HAP-1 (cell line): Measurements from ENCODE around the gene TAF11.
"Not testable (repeated sequence)": the region's sequence is repeated elsewhere in the genome, so short reads cannot be mapped to it uniquely, and the experiment has no call there.

Source experiments
- DNase-seq, 2 experiments: peaks; one replicate each; pipeline ENCODE4 v3.0.0-alpha.2; 2016 to 2020; ENCODE audit warnings: low spot score in 2 of 2
- H3K27me3 ChIP-seq: fragments of 250-450 bp; sonication (Bioruptor Pico); 2 replicates; pipeline ENCODE4 v1.5.1; 2020; ENCODE audit warnings: low read depth, mild to moderate bottlenecking, moderate library complexity
- H3K36me3 ChIP-seq: fragments of 250-450 bp; sonication (Bioruptor Pico); replicated peaks from 2 replicates; pipeline ENCODE4 v1.5.1; 2020; ENCODE audit warnings: mild to moderate bottlenecking
- H3K4me1 ChIP-seq: fragments of 250-450 bp; sonication (Bioruptor Pico); 2 replicates; pipeline ENCODE4 v1.5.1; 2020; ENCODE audit warnings: mild to moderate bottlenecking
- H3K4me3 ChIP-seq: fragments of 250-450 bp; sonication (Bioruptor Pico); 2 replicates; pipeline ENCODE4 v1.5.1; 2020; ENCODE audit warnings: mild to moderate bottlenecking, moderate library complexity
- H3K9me3 ChIP-seq: fragments of 250-450 bp; sonication (Bioruptor Pico); 2 replicates; pipeline ENCODE4 v1.5.1; 2020; ENCODE audit warnings: mild to moderate bottlenecking, moderate library complexity
- in situ Hi-C: fragments of 300-500 bp; cut with MboI; formaldehyde crosslinking; loops from 3 replicates; pipeline ENCODE4 v1.14.3; 2020; ENCODE audit warnings: low sequenced_read_pairs, inconsistent platforms, mixed read lengths

Gene TAF11, protein sequence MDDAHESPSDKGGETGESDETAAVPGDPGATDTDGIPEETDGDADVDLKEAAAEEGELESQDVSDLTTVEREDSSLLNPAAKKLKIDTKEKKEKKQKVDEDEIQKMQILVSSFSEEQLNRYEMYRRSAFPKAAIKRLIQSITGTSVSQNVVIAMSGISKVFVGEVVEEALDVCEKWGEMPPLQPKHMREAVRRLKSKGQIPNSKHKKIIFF

DNA sequence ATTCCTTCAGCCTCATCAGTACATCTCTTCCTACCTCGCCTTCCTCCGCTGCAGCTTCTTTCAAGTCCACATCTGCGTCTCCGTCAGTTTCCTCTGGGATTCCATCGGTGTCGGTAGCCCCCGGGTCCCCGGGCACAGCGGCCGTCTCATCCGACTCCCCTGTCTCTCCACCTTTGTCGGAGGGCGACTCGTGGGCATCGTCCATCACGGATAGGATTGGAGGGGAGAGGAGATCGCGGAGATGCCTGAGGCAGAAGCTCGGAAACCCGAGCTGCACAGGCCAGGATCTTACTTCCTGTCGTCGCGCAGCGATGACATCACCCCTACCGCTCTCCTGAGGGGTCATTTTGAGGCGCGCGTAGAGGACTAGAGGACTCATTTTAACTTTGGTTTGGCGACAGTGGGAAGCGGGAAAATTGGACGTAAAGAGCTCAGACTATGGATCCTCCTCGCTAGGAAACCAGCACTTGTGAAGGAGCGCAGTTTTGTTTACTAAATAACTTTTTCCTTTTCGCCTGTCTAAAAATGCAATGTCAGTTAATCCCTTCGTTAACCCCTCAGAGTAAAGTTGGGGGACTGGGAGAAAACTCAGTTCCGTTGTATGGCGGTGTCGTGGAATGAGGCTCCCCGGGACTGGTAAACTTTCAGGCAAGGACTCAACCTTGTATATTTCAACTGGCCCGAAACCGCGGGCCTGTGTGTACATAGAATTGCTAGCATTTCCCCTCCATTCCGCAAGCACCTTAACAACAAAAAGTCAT lies at the start of gene TAF11:
TSS of gene TAF11 (minus strand) at position 290 of the 761 bp plus-strand sequence. CDS start at position 205, 85 bp downstream.
- Histone ChIP-seq H3K4me1 (peaks cover 11% of the 10 kb centered on the region; the same call in 1 of the 2 replicates), H3K36me3 (peaks cover 14% of the 10 kb centered on the region), H3K4me3 (peak within 1 kb of the TSS; percentile 72), H3K9me3 (no peaks in the 10 kb centered on the region), H3K27me3 (no peaks in the 10 kb centered on the region)
- in situ Hi-C loops = no loop called here
- peak; percentile 92 to 94 for DNase-seq

- Histone ChIP-seq H3K4me1 (no peaks in the 10 kb centered on the region), H3K36me3 (no peaks in the 10 kb centered on the region), H3K4me3 (no peak overlapping the region), H3K27me3 (no peaks in the 10 kb centered on the region), H3K9me3 (no peaks in the 10 kb centered on the region)
- no peak for DNase-seq
- in situ Hi-C loops = no loop called here
These were observed 46.7 kb upstream of the TAF11 start for GRCh38 chr6:34934516-34934915.

DNA sequence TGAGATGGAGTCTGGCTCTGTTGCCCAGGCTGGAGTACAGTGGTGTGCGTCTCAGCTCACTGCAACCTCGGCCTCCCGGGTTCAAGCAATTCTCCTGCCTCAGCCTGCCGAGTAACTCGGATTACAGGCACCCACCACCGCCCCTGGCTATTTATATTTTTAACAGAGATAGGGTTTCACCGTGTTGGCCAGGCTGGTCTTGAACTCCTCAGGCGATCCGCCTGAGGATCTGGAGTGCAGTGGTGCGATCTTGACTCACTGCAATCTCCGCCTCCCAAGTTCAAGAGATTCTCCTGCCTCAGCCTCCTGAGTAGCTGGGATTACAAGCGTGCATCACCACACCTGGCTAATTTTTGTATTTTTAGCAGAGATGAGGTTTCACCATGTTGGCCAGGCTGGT lies 44.4 kb upstream of the TAF11 start:
- in situ Hi-C loops, H3K9me3 ChIP-seq, H3K27me3 ChIP-seq, H3K4me3 ChIP-seq, DNase-seq, H3K4me1 ChIP-seq, H3K36me3 ChIP-seq: not testable (repeated sequence)

DNA sequence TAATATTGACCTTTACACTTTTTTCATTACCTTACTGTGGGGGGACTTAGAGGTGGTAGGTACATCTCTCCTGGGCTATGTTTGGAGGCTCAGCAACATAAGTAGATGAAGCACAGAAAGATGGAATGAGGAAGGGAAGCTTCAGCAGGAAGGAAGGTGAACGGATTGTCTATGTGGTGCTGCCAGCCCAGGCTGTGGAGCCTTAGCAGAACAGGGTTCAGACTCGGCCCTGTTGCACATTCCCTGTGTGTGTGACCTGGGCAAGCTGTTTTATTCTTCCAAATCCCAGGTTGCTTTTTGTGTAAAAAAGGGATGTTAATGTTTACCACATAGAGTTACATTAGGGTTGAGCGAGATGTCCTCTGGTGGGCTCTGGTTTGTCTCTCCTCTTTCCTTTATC lies 42.4 kb upstream of the TAF11 start:
- no peak overlapping the region for H3K4me3 ChIP-seq
- no peaks in the 10 kb centered on the region for H3K36me3 ChIP-seq
- H3K27me3 ChIP-seq = no peaks in the 10 kb centered on the region
- peaks cover 6% of the 10 kb centered on the region for H3K4me1 ChIP-seq
- no peaks in the 10 kb centered on the region for H3K9me3 ChIP-seq
- DNase-seq = no peak
- in situ Hi-C loops = no loop called here

DNA sequence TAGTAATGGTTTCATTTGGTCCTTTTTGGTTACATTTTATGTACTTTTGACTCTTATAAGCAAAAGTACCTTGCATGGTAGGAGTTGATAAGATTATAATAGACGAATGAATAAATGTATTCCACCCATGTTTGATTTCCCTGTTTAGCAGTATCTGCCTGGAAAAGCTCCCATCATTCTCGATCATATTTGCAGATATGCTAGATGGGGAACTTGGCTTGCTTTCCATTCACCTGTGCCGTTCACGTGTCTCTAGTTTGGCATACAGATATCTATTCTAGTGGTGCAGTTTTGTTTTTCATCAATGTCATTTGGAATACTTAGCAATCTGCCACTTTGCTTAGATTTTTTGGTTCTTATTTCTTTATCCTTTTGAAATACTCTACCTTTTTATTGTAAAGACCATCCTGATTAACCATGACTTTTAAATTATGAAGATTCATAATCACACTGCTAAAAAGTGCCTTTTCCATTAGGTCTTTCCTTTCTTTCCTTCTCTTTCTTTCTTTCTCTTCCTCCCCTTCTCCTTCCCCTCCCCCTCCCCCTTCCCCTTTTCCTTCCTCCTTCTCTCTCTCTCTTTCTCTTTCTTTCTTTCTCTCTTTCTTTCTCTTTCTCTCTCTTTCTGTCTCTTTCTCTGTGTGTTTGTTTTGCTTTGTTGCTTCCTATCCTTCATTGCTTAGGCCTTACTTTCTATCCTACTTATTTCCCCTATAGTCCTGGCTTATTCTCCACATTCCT lies 41.6 kb upstream of the TAF11 start:
- Histone ChIP-seq H3K27me3 (no peaks in the 10 kb centered on the region), H3K9me3 (no peaks in the 10 kb centered on the region), H3K4me1 (peaks cover 6% of the 10 kb centered on the region), H3K36me3 (no peaks in the 10 kb centered on the region), H3K4me3 (no peak overlapping the region)
- DNase-seq = no peak
- in situ Hi-C loops = no loop called here

DNA sequence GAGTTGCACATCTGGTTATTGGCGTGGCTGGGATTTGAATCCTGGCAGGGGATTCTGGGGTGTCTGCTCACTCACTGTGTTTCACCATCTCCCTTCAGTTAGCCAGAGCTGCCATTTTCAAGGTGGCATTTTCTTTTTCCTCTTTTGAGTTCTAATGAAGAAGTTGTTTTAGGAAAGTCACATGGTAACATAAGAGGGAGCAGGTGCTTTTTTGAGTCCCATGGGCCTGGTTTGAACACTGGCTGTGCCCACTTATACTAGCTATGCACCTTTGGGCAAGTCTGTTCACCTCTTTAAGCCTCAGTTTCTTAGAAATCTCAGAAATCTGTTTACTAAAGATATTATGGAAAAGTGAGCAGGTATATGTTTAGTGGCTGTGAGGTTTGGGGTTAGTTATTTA lies 40.9 kb upstream of the TAF11 start:
- H3K4me1 ChIP-seq = peaks cover 6% of the 10 kb centered on the region
- no peaks in the 10 kb centered on the region for H3K36me3 ChIP-seq
- no peaks in the 10 kb centered on the region for H3K9me3 ChIP-seq
- no peaks in the 10 kb centered on the region for H3K27me3 ChIP-seq
- no peak for DNase-seq
- no peak overlapping the region for H3K4me3 ChIP-seq
- in situ Hi-C loops = no loop called here

DNA sequence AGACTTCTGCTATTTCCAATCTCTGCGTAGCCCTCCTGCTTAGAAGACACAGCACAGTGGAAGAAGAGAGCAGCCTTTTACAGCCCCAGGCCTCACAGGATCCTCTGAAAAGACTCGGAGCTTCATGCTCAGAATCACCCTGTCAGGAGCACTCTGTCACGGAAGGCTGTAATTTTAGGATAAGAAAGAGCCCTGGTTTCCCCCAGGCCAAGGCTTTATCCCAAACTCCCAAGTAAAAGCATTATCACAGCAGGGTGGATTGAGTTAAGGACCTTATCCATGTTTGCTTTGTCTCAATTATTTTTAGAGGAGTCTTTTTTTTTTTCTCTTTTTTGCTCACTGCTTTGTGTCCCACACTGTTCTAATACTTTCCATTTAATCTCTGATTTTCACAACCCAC lies 40.4 kb upstream of the TAF11 start:
- H3K27me3 ChIP-seq = no peaks in the 10 kb centered on the region
- in situ Hi-C loops = no loop called here
- peaks cover 6% of the 10 kb centered on the region for H3K4me1 ChIP-seq
- no peaks in the 10 kb centered on the region for H3K36me3 ChIP-seq
- peak; percentile 40 to 60 for DNase-seq
- H3K4me3 ChIP-seq = no peak overlapping the region
- no peaks in the 10 kb centered on the region for H3K9me3 ChIP-seq

DNA sequence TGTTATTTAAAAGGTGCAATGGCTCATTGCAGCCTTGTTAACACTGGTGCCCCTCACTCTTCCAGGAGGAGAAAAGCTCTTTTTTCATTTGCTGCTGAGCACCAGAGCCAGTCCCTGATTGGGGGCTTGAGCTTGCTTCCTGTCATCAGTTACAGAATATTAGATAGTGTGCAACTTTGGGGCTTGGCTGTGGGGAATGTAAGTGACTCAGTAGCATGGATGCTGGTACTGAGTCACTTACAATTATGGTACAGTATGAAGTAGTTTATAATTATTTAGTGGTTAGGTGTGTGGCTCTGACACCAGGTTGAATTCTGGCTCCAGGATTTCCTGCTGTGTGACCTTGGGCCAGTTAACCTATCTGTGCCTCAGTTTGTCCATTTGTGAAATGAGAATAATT lies 38.8 kb upstream of the TAF11 start:
- Histone ChIP-seq H3K9me3 (no peaks in the 10 kb centered on the region), H3K27me3 (no peaks in the 10 kb centered on the region), H3K4me1 (peaks cover 6% of the 10 kb centered on the region), H3K36me3 (no peaks in the 10 kb centered on the region), H3K4me3 (no peak overlapping the region)
- in situ Hi-C loops = no loop called here
- DNase-seq = no peak

DNA sequence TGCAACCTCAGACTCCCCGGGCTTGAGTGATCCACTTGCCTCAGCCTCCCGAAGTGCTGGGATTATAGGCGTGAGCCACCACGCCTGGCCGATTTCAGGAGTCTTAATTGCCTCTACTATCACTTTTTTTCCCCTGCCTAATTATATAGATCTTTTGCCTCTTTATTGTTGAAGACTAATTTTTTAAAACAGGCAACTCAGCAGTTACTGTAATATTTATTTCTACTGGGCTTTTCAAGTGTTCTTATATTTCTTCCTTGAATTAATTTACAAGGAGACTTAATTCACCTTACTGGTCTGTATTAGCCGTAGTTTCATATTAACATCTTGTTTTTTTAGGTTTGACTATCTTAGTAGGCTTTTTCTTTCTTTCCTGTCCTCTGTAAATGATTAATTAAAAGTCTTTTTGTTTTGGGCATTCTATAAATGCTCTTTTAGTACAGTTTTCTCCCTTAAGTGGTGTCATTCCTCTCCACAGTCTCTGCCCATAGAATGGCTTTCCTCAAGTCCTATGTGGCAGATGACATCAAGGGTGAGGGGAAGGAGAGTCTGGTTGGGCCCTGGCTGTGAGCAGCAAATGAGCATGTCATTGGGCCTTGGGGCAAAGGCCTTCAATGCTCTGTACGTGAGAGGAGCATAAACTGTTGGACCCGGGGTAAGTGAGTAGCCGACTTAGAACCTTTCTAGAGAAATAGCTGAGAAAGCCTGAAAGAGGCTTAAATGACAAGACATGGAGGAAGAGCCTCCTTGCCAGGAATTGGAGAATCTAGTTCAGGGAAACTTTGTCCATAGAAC lies 37.2 kb upstream of the TAF11 start:
- H3K27me3 ChIP-seq = no peaks in the 10 kb centered on the region
- no peaks in the 10 kb centered on the region for H3K9me3 ChIP-seq
- DNase-seq = no peak
- no peaks in the 10 kb centered on the region for H3K36me3 ChIP-seq
- in situ Hi-C loops = no loop called here
- peaks cover 11% of the 10 kb centered on the region for H3K4me1 ChIP-seq
- H3K4me3 ChIP-seq = no peak overlapping the region

GRCh38 chr6:34922177-34922663 lies 34.4 kb upstream of the TAF11 start:
- DNase-seq = no peak
- peaks cover 5% of the 10 kb centered on the region for H3K4me1 ChIP-seq
- H3K27me3 ChIP-seq = no peaks in the 10 kb centered on the region
- in situ Hi-C loops = no loop called here
- H3K4me3 ChIP-seq = no peak overlapping the region
- H3K9me3 ChIP-seq = no peaks in the 10 kb centered on the region
- H3K36me3 ChIP-seq = no peaks in the 10 kb centered on the region

DNA sequence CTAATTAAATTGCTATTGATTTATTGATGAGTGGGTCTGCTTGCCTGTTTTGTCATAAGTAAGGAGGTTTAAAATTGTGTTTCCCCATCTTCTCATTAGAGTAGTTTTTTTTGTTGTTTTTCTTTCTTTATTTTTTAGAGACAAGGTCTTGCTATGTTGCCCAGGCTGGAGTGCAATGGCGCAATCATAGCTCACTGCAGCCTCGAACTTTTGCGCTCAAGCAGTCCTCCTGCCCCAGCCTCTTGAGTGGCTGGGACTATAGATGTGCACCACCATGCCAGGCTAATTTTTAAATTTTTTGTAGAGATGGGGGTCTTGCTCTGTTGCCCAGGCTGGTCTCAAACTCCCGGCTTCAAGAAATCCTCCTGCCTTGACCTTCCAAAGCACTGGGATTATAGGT lies 32.3 kb upstream of the TAF11 start:
- Histone ChIP-seq H3K4me3 (no peak overlapping the region), H3K27me3 (no peaks in the 10 kb centered on the region), H3K36me3 (no peaks in the 10 kb centered on the region), H3K9me3 (no peaks in the 10 kb centered on the region), H3K4me1 (peaks cover 5% of the 10 kb centered on the region)
- in situ Hi-C loops = no loop called here
- no peak for DNase-seq

- no peak for DNase-seq
- peaks cover 5% of the 10 kb centered on the region for H3K4me1 ChIP-seq
- no peaks in the 10 kb centered on the region for H3K9me3 ChIP-seq
- no peaks in the 10 kb centered on the region for H3K36me3 ChIP-seq
- in situ Hi-C loops = no loop called here
- no peaks in the 10 kb centered on the region for H3K27me3 ChIP-seq
- H3K4me3 ChIP-seq = no peak overlapping the region
These were observed 31.8 kb upstream of the TAF11 start for GRCh38 chr6:34919651-34920050.

DNA sequence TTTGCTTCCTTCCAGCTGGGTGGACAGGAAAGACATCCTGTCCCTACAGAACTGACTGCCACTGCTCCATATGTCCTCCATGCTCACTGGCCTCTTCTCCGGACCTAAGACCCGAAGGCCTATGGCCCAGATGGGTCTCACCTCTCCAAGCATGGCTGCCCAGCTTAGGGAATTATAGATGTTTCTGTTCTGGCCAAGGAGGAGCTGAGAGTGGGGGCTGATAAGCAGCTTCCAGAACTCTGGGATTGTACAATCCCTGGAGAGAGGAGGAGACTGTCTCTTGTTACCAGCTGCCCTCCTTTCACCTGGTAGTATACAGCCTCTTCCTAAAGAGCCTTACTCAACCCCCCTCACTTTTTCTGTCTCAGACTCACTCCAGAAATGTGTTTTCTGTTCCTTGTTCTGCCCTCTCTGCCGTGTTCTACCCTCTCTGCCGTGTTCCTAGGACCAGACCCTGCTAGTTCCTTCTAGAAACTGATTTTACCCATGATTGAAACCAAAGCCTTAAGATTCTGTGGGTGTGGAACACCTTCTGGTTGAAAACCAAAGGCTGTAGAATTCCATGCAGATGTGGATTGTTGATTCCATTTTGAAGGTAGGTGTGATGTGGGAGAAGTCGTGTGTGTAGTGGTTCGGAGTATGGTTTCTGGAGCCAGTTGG lies 29.9 kb upstream of the TAF11 start:
- Histone ChIP-seq H3K27me3 (no peaks in the 10 kb centered on the region), H3K4me1 (peaks cover 5% of the 10 kb centered on the region), H3K4me3 (no peak overlapping the region), H3K9me3 (no peaks in the 10 kb centered on the region), H3K36me3 (no peaks in the 10 kb centered on the region)
- no peak for DNase-seq
- in situ Hi-C loops = no loop called here
